H1 (cell line): ENCODE results near the gene STAP2.

Experiments
- ATF3 ChIP-seq: IDR thresholded peaks from 2 replicates; pipeline ENCODE4 v1.6.1; 2011; ENCODE audit warnings: low read depth, mild to moderate bottlenecking, low read length; ENCODE audit not compliant: insufficient read depth
- CEBPB ChIP-seq: IDR thresholded peaks from 2 replicates; pipeline ENCODE4 v1.6.1; 2012; ENCODE audit warnings: low read depth, low read length
- CTCF ChIP-seq, 3 experiments: IDR thresholded peaks; 1 replicate in 2 of 3; 2 replicates in 1 of 3; pipeline versions ENCODE4 v1.5.1 to v1.6.1; 2011; ENCODE audit warnings: low read length in 3 of 3, mild to moderate bottlenecking in 3 of 3, inconsistent platforms in 2 of 3, low read depth in 1 of 3, moderate library complexity in 1 of 3; ENCODE audit not compliant: insufficient read depth in 1 of 3; ENCODE audit errors: control extremely low read depth in 1 of 3
- GTF2F1 ChIP-seq: IDR thresholded peaks from 2 replicates; pipeline ENCODE4 v1.6.1; 2012; ENCODE audit warnings: low read depth, low read length, improper control_type of control experiment, borderline replicate concordance
- JUN ChIP-seq: IDR thresholded peaks from 2 replicates; pipeline ENCODE4 v1.6.1; 2011; ENCODE audit warnings: low read depth, mild to moderate bottlenecking, improper control_type of control experiment, low read length
- POLR2A ChIP-seq, 2 experiments: IDR thresholded peaks; 1 replicate in 1 of 2; 2 replicates in 1 of 2; pipeline ENCODE4 v1.6.1; 2011; ENCODE audit warnings: low read depth in 2 of 2, low read length in 2 of 2, mild to moderate bottlenecking in 2 of 2; ENCODE audit errors: control extremely low read depth in 1 of 2
- RAD21 ChIP-seq, 2 experiments: IDR thresholded peaks in 1 of 2; conservative IDR thresholded peaks in 1 of 2; 2 replicates each; pipeline ENCODE4 v1.6.1; 2011; ENCODE audit warnings: low read depth in 2 of 2, low read length in 2 of 2, improper control_type of control experiment in 1 of 2, inconsistent platforms in 1 of 2, mild to moderate bottlenecking in 1 of 2, moderate library complexity in 1 of 2
- SIRT6 ChIP-seq: IDR thresholded peaks from one replicate; pipeline ENCODE4 v1.7.1; 2012; ENCODE audit warnings: low read length, inconsistent platforms
- SP2 ChIP-seq: IDR thresholded peaks from 2 replicates; pipeline ENCODE4 v1.6.1; 2012; ENCODE audit warnings: mild to moderate bottlenecking, low read length, inconsistent platforms
- TAF7 ChIP-seq: optimal IDR thresholded peaks from 2 replicates; pipeline ENCODE3; 2011; ENCODE audit warnings: low read depth, mild to moderate bottlenecking, inconsistent platforms, low read length, moderate library complexity, borderline replicate concordance

DNA sequence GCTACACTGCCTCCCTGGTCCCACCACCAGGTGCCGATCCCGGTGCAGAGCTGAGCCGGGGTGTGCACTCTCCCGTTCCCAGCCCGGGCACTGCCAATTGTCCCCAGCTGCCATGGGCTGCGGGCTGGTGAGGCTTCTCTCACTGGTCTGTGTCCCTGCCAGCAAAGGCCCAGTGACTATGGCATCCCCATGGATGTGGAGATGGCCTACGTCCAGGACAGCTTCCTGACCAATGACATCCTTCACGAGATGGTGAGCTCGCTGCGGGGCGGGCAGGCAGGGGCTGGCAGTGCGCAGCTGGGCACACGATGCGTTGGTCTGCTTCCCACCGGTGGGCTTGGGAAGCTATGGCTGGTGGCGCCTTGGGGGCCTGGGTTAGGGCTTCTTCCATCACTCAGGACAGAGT is 19.3 kb upstream of the STAP2 start:
- TF ChIP-seq CTCF (IDR thresholded peaks at IDR 0.05; ENCODE audit: control extremely low read depth in 1 of 3, insufficient read depth in 1 of 3, low read depth in 1 of 3, low read length in 3 of 3) (no peak), POLR2A (IDR thresholded peaks at IDR 0.05; ENCODE audit: control extremely low read depth in 1 of 2, low read depth in 2 of 2, low read length in 2 of 2) (no peak), JUN (no peak), ATF3 (no peak), CEBPB (no peak), SIRT6 (no peak), RAD21 (IDR thresholded peaks at IDR 0.05 in 1 of 2, conservative IDR thresholded peaks at IDR 0.05 in 1 of 2; ENCODE audit: low read depth in 2 of 2, low read length in 2 of 2) (no peak), TAF7 (no peak), GTF2F1 (no peak), SP2 (no peak)
